ENCODE data around the gene CUX1.

DNA sequence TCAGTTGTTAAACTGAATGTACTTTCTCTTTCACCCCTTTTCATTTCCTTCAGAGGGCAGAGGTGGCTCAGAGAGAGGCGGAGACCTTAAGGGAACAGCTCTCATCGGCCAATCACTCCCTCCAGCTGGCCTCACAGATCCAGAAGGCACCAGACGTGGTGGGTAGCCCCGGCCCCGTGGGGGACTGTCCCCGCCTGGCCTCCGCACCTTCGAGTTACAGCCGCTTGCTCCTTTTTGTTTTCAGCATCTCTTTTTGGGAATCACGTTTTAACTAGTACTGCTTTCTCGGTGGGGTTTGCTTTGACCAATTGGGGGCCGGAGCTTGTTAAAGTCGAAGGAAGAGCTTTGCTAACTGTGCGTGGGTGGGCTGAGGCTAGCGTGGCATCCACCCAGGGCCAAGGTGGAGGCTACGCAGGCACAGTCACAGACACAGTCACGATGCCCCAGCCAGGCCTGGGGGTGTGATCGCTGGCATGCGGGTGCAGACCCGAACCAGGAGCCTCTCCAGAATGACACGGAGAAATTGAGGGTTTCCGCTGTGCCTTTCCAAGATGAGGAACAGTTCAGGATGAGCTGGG is 353.1 kb downstream of the CUX1 start:
- TF ChIP-seq, protein P1, sequence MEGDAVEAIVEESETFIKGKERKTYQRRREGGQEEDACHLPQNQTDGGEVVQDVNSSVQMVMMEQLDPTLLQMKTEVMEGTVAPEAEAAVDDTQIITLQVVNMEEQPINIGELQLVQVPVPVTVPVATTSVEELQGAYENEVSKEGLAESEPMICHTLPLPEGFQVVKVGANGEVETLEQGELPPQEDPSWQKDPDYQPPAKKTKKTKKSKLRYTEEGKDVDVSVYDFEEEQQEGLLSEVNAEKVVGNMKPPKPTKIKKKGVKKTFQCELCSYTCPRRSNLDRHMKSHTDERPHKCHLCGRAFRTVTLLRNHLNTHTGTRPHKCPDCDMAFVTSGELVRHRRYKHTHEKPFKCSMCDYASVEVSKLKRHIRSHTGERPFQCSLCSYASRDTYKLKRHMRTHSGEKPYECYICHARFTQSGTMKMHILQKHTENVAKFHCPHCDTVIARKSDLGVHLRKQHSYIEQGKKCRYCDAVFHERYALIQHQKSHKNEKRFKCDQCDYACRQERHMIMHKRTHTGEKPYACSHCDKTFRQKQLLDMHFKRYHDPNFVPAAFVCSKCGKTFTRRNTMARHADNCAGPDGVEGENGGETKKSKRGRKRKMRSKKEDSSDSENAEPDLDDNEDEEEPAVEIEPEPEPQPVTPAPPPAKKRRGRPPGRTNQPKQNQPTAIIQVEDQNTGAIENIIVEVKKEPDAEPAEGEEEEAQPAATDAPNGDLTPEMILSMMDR (conservative IDR thresholded peaks at IDR 0.05; ENCODE audit: low read depth, low read length), result no peak
- TF ChIP-seq EZH2 (IDR thresholded peaks at IDR 0.05; ENCODE audit: low read length, unreplicated experiment) (no peak), EZH2phosphoT487 (IDR thresholded peaks at IDR 0.05; ENCODE audit: borderline replicate concordance, low read length) (no peak)
